ENCODE results near the gene DAZAP1.

DNA sequence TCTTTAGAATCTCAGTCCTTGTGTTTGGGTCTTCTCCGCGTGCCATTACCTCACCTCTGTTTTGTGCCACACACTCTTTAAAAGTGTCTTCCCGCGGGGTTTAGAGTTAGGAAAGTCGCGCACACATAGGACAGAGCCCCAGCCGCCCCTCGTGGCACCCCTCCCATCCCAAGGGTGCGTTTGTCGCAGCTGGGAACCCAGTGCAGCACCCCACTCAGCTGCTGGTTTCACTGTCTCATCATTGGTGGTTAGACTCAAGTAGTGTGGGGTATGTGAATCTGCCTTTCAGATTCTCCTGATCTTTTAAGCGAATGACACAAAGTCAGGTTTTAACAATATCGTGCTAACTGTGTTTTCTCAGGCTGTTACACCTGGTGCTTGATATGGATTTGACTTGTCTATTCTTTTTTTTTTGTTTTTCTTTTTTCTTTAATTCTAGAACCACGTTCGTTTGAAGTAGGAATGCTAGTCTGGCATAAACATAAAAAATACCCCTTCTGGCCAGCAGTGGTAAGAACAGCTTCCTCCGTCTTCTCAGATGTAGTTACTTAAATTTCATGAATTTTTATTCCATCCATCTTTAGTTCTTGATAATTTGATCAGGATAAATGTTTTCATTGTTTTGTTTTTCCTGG is 43.2 kb upstream of the DAZAP1 start:
- TF ChIP-seq POLR2A (IDR thresholded peaks at IDR 0.05), result no peak
- TF ChIP-seq, protein P1, sequence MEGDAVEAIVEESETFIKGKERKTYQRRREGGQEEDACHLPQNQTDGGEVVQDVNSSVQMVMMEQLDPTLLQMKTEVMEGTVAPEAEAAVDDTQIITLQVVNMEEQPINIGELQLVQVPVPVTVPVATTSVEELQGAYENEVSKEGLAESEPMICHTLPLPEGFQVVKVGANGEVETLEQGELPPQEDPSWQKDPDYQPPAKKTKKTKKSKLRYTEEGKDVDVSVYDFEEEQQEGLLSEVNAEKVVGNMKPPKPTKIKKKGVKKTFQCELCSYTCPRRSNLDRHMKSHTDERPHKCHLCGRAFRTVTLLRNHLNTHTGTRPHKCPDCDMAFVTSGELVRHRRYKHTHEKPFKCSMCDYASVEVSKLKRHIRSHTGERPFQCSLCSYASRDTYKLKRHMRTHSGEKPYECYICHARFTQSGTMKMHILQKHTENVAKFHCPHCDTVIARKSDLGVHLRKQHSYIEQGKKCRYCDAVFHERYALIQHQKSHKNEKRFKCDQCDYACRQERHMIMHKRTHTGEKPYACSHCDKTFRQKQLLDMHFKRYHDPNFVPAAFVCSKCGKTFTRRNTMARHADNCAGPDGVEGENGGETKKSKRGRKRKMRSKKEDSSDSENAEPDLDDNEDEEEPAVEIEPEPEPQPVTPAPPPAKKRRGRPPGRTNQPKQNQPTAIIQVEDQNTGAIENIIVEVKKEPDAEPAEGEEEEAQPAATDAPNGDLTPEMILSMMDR (IDR thresholded peaks at IDR 0.05), result no peak
